ENCODE measurements around the gene TP53BP1. TPM values are rescaled to one million over a fixed set of nuclear protein-coding genes. Genes with fewer than 3 reads are reported as not detected.
"Not testable (repeated sequence)": the region's sequence is repeated elsewhere in the genome, so short reads cannot be mapped to it uniquely, and the experiment has no call there.

TP53BP1 gene
- polyA plus RNA-seq, 3 donors, result 69.5 to 116 (median 99.3) TPM

DNA sequence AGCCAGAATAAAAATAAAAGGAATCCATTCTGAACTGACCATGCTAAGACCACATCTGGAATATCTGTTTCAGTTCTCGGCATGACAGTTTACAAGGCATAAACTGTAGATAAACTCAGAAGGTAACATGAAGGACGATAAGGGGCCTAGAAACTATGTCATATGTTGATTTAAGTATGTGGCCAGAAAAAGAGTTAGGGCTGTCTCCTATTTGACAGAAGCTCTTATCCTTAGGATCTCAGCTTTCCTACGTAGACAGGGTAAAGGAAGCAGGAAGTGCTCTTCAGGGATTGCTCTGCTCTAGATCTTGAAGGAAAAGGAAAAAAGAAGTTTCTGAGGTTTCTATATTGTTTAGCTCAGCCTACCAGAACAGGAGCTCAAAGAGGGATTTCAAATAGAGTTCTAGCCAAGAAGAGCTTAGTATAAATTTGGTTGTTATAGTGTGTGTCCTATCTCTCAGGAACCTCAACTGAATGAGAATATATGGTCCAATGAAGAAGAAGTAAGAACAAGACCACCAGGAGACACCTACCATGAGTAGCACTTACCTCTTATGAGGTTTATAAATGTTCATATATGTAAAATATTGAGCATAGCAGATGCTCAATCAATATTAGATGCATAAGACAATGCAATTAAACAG lies 59.2 kb downstream of the TP53BP1 start:
- no peak for DNase-seq

DNA sequence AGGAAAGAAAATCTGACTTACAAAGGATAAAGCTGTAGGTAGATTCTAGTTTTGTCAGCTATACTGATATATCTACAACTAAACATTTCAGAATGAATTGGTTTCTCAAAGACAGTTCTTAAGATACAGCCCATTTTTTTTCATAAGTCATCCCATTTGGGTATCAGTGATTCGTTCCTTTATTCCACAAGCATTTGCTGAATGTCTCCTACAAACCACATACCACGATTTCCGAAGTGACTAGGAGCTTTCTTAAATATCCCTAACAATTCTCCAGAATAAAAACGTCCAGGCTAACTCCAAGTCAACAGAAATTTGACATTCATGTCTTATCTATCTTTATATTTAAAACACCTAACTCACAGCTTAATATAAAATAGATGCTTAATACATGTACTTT lies 59.8 kb downstream of the TP53BP1 start:
- no peak for DNase-seq

DNA sequence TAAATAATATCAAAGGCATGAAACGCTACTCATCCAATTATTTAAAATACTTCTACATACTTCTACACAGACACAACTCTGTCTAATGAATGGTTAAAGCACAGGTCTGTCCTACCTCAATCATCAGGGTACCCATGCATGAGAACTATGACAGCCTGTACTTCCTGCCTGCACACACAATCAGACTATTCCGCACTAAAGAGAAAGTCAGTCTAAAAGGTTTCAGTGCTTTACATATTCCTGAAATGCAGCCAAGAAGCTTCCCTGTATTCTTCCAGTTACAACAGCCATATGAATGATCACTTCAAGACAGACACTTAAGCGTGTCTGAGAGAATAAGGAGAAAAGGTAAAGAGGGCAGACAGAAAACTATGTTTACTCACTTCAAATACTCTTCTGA lies 63.3 kb downstream of the TP53BP1 start:
- no peak for DNase-seq

DNA sequence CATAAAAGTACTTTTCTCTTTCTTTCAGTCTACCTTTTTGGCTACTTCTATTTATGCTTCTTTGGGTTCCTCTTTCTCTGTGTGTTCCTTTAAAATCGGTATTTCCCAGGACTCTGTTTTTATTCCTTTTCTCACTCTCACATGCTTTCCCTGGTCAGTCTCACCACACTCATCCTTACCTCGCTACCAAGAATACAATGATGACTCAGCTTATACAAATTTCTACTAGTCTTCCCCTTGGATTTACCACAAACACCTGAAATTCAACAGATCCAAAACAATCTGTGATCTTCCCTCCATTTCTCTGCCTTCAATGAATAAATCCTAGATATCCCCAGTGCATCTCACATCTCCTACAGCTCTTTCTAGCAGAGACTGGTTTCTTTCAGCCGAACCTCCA lies 69.2 kb downstream of the TP53BP1 start:
- DNase-seq, result no peak

DNA sequence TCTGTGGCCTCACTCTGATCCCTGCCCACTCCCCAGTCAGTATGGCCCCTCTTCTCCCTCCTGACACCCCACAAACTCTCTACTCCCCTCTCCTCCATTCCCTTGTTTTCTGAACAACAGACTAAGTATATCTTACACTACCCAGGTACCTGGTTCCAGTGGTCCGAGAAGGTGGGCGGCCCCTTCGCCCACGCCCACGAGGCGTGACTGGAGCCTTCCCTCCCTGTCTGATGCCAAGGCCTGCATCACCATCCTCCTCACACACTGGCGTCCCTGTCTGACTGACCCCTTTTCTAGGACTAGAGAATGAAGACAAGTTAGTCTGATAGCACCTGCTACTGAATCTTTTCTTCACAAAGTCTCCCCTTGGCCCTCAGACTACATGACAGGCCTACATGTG lies 72.1 kb downstream of the TP53BP1 start:
- DNase-seq, result no peak

DNA sequence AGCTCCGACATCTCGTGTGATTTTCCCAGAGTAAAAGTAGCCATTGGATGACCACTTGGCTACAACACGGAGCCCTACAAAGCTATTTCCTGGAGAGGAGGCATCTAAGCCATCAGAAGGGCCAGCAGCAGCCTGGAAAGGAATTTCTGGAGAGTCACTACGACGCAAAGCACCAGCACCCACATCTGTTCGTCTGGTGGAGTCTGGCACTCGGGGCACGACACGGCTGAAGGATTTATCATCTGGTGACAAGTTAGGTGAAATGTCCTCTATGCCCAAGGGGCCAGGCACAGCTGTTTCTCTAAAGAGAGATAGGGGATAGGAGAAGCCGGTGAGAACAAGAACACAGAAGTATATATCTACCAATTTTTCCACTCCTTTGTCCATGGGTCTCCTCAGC lies 72.5 kb downstream of the TP53BP1 start:
- no peak for DNase-seq

DNA sequence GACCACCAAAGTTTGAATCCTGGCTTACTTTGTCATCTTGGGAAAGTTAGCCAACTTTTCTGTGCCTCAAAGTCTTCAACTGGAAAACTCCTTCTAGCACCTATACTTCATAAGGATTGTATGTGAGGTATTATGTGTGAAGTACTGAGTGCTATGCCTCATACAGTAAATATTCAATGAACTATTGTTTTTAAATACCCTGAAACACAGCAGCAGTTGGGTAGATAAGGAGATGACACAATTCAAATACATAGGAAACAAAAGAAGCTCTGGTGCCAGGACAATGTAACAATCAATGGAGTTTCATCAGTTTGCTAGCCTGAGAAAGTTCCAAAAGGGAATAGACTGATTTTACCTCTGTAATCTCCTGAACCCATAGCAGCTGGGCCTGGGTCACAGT lies 78.8 kb downstream of the TP53BP1 start:
- no peak for DNase-seq

DNA sequence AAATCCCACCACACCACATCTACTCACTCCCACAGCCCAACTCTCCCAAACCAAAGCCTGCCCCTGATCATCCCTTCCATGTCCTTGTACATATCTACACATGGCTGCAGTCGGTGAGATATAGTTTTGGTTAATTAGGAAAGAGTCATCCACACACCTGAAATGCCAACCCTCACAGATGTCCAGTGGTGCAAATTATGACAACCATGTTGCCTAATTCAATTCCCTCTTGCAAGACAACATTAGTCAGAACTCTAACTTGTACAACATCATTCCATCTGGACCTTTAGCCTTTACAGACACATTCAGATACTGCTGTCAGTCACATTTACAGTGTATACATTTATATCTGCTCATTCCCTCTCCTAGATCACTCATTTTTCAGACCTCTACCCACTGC lies 80.9 kb downstream of the TP53BP1 start:
- no peak for DNase-seq

DNA sequence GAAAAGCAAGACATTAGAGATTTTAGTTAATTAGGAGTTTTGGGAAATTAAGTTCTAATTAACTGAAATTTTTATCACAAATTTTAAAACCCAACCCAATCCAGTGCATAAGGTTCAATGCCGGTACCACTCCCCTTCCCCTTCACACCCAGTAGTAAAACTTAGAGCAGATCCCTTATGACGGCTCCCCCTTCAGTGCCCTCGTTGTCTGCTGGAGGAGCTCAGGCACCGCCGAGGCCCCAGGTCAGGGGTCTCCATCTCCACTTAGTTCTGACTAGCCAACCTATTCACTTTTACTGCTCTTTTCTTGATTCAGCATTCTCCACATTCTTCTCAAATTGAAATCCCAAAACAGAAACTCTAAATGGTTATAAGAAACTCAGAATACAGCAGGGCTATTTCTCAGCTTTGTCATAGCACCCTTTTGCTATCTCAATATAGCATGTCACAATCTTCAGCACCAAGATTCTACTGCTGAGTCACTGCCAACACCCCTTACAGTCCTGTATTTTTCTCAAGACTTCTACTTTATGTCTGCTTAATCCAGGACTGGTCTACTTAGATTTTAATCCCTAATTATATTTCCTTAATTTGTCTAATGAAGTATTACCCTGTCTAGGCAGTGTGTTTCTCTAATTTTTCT lies 82.3 kb downstream of the TP53BP1 start:
- DNase-seq, result no peak

DNA sequence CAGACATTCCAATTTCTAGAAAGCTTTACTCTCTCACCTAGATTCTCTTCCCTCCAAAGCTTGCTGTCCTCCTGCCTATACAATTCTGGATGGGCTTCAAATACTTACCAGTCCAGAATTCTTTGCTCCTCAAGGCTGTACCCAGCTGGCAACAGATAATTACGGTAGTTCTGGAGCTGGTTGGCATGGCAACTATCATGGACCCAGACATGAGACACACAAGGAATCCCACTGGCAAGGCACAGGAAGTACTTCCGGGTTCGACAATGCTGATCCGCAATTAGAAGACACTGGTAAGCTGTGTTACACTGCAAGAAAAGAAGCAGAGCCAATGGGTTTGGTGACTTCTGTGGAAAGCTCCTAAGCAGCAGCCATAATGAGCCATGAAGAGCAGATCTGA lies 84.2 kb downstream of the TP53BP1 start:
- DNase-seq, result no peak

DNA sequence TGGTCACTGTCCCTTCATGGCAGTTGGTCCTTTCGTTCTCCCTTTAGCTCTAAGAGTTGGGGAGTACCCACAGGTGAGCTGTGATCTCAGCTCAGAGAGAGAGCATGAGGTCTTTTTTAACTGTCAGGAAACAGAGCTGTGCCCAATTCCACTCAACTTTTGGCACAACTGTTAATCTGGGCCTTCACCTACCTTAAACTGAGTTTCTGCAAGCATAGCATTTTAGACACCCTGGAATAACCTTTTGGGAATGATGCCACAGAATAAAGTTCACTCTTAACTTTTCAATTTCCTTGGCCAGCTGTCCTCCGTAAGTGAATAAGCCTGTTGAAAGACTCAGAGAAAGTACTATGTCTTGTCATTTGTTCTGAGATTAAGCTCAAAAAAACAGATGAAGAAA lies 86.1 kb downstream of the TP53BP1 start:
- DNase-seq, result no peak

DNA sequence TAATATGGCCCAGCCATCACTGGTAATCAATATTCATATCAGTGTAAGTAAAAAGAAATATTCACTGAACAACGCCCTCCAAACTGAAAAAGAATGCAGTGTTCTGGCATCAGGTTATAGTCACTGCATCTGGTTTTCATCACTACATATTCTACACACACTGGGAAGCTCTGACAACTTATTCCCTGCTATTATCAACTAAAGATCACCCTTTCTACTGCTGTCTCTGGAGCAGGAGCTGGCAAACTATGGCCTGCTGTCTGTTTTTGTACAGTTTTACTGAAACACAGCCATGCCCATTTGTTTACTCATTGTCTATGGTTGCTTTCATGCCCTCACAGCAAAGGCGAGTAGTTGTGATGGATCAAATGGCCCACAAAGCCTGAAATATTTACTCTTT lies 86.8 kb downstream of the TP53BP1 start:
- DNase-seq, result no peak

DNA sequence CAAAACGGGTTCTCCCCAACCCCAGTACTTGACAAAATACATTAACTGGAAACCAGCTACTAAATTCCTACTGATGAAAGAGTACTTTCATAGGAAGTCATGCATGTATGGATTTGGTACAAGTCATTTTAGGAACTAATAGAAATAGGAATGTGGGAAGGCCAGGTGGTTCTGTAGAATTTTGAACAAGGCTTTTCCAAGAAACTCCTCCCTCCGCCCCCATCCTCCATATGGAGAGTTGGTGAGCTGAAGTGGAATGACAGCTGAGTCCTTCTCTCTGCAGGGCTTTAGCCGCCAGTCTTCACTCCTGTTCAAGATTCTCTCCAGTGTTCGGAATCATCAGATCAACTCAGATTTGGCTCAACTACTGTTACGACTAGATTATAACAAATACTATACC lies 88.8 kb downstream of the TP53BP1 start:
- DNase-seq, result no peak

DNA sequence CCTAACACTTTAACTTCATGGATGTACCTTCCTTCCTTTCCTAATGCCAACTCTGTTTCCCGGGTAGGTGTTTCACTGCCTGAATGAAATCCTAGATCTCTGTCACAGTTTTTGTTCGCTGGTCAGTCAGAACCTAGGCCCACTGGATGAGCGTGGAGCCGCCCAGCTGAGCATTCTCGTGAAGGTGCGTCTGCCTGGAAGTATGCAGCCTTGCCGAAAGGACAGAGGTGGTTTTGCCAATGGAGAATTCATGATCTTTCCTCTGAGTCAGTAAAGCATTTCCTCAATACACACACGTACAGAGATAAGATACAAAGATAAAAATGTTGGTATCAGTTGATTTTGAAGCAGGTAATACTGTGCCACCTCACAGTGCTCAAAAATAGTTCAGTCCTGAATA lies 89.3 kb downstream of the TP53BP1 start:
- no peak for DNase-seq

DNA sequence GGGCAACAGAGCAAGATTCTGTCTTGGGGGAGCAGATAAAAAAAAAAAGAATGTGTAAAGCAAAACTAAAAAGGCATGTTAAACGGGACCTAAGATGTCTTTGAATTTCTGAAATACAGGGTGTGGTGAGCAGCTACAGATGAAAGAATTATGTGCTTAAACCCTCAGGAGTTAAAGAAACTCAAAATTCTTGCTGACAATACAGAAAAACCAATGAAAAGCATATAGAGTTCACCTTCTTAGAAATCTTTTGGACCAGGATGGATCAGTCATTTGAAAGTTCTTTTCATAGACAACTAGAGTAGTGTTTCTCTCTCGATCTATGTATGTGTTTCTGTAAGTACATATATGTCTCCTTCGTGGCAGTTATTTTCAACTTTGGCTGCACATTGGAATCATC lies 90.7 kb downstream of the TP53BP1 start:
- no peak for DNase-seq

DNA sequence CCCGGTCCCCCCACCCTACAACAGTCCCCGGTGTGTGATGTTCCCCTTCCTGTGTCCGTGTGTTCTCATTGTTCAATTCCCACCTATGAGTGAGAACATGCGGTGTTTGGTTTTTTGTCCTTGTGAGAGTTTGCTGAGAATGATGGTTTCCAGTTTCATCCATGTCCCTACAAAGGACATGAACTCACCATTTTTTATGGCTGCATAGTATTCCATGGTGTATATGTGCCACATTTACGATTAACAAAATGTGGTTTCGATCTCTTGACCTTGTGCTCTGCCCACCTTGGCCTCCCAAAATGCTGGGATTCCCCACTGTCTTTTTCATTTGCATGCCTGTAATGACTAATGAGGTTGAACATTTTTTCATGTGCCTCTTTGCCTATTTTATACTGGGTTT lies 99.4 kb downstream of the TP53BP1 start:
- not testable (repeated sequence) for DNase-seq

DNA sequence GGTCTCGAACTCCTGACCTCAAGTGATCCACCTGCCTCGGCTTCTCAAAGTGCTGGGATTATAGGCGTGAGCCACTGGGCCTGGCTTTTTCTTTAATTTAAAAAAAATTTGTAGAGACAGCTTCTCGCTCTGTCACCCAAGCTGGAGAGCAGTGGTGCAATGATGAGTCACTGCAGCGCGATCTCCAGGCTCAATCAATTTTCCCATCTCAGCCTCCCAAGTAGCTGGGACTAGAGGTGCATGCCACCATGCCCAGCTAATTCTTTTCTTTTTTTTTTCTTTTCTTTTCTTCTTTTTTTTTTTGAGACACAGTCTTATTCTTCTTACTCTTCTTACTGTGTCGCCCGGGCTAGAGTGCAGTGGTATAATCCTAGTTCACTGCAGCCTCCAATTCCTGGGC lies 102.2 kb downstream of the TP53BP1 start:
- DNase-seq, result no peak

DNA sequence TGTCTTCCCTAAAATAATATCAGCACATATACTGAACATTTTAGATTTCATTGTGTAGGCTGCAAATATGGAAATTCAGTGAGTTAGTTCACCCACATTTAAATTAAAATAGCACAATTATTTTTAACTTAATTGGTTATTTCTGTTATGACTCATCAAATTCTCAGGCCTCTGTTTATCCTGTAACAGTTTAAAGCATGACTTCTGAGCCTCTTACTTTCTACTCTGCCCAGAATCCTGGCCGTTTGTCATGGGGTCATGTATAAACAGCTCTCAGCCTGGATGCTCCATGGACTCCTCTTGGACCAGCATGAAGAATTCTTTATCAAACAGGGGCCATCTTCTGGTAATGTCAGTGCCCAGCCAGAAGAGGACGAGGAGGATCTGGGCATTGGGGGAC lies 109.9 kb downstream of the TP53BP1 start:
- DNase-seq, result no peak

DNA sequence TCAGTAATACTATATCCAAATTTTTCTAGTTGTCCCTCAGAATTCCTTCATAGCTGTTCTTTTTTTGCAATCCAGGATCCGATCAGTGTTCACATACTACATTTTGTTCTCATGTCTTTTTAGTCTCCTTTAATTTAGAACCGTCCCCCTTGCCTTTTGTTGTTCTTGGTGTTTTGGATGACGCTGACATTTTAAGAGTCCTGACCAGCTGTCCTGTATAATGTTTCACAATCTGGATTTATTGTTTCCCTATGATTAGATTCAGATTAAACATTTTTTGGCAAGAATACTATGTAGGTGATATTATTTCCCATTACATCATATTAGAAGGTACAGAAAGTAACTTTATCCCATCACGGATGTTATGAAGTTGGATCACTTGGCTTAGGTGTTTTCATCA lies 110.6 kb downstream of the TP53BP1 start:
- DNase-seq, result no peak

DNA sequence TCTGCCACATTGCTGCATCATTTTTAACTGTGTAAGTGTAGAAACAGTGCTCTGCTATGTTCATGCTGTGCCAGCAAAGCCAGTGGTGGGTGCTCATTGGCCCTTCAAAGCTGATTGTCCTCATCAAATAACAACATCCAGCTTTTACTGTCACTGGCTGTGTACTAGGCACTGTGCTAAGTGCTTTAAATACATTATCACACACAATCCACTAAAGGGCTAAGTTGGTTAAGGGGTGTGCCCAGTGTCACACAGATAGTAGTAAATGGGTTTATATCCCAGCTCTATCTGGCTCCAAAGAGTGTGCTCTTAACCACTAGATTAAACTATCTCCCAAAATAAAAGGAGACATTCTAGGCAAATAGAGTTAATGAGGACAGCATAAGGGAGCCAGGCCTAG lies 114.4 kb downstream of the TP53BP1 start:
- DNase-seq, result no peak

DNA sequence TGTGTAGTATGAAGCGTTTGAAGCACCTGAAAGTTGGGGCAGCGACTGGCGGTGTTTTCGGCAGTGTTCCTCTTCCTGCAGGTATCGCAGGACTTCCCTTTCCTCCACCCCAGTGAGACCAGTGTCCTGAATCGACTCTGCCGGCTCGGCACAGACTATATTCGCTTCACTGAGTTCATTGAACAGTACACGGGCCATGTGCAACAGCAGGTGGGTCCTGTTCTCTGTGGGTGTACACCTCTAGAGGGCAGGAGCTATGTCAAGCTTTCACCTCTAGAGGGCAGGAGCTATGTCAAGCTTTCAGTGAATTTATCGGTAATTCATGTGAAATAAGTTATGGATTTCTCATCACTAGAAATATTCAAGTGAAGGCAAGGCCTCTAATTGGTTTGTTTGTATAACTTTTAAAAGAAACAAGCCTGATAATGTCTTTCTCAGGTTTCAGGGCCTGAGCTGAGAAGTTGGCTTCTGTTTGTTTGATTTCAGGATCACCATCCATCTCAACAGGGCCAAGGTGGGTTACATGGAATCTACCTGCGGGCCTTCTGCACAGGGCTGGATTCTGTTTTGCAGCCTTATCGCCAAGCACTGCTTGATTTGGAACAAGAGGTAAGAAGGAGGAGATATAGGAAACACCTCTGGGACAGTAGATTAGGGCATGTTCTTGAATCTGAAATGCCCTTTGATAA lies 116.8 kb downstream of the TP53BP1 start:
- peak; percentile 4 for DNase-seq

DNA sequence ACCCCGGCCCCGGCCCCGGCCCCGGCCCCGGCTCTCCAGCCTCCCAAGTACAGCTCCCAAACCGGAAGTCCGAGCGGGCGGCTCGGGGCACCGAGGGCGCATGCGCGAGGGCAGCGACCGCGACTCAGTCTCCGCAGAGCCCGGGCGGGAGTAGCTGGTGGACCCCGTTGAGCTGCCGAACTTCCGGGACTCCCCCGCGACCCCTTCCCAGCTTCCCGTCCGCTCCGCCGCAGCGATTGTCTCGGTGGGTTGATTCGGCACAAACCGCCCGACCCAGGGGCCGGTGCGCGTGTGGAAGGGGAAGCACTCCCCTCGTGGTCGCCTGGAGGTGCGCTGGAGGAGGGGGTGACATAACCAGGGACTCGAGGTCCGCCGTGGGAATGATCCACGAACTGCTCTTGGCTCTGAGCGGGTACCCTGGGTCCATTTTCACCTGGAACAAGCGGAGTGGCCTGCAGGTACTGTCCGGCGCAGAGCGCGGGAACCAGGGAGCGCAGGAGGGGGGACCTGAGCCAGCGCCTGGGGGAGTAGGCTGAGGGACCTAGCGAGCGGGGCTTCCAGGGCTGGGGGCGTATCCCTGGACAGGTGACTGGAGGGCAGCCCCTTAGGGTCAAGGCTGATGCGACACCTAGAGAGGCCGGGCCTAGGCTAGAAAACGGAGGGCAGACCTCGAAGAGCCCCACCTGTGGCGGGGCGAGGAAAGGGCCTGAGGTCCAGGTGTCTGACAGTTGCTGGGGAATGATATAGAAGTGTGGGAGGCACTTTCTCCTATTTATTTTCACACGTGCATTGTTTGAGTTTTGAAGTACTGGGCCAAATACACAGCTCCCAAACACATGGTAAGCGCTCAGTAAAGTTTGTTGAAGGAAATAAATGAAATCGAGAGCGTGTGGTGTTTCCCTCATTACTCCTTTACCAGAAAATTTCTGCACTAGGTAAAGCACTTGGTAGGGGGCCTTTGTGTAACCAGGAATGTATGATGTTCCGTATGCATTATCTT lies 121.7 kb downstream of the TP53BP1 start, which contains the start of the genes TUBGCP4 and ZSCAN29:
Gene TUBGCP4 (plus strand): TSS at position 127 of the 1,000 bp plus-strand sequence. CDS start 254 bp downstream, at position 381.
Gene ZSCAN29 (minus strand): TSS at position 69 of the 1,000 bp plus-strand sequence. CDS start 1,130 bp downstream, outside the sequence.
- peak; percentile 87 for DNase-seq
